Caco-2 (cell line): ENCODE data around the gene TIAM1. TPM values are rescaled to one million over a fixed set of nuclear protein-coding genes. Genes with fewer than 3 reads are reported as not detected.

ENCODE experiments used
- BruUV-seq: library from RNA; stranded (reverse); fragments of 400-500 nt; replicated peaks from 2 replicates; lab custom pipeline; 2021; lab: Mats Ljungman, UMichigan
- CTCF ChIA-PET: fragments of 300-600 bp; sonication (Branson Sonifier 250); formaldehyde crosslinking; loops from one replicate; lab custom pipeline; 2022; ENCODE audit warnings: antibody characterized with exemption; lab: Charles Lee
- POLR2A ChIA-PET: fragments of 300-600 bp; sonication (Branson Sonifier 250); formaldehyde crosslinking; loops from one replicate; lab custom pipeline; 2022; ENCODE audit warnings: antibody characterized with exemption; lab: Charles Lee
- DNase-seq, 2 experiments: peaks; one replicate each; pipeline versions ENCODE4 v3.0.0 to v3.0.0-alpha.2; 2020 to 2022
- H3K27me3 ChIP-seq: replicated peaks from 2 replicates; pipeline ENCODE4 v1.6.0; 2011; ENCODE audit warnings: low read length; ENCODE audit not compliant: control insufficient read depth, insufficient read depth
- H3K36me3 ChIP-seq: 2 replicates; pipeline ENCODE4 v1.5.1; 2011; ENCODE audit warnings: low read length; ENCODE audit not compliant: control insufficient read depth, insufficient read depth
- H3K4me1 ChIP-seq: fragments of 250-450 bp; sonication (Bioruptor Pico); 2 replicates; pipeline ENCODE4 v1.5.1; 2020; ENCODE audit warnings: mild to moderate bottlenecking
- H3K4me3 ChIP-seq: 2 replicates; pipeline ENCODE4 v1.5.1; 2011; ENCODE audit warnings: low read depth, mild to moderate bottlenecking, control low read depth, low read length
- H3K9me3 ChIP-seq: fragments of 250-450 bp; sonication (Bioruptor Pico); 2 replicates; pipeline ENCODE4 v1.5.1; 2020; ENCODE audit warnings: mild to moderate bottlenecking, moderate library complexity
- H3K27ac Mint-ChIP-seq: one replicate; pipeline ENCODE4 v1.8.0; 2022; ENCODE audit warnings: mixed read lengths; ENCODE audit not compliant: unreplicated experiment
- H3K27me3 Mint-ChIP-seq: one replicate; pipeline ENCODE4 v1.8.0; 2022; ENCODE audit warnings: mixed read lengths; ENCODE audit not compliant: insufficient read depth, unreplicated experiment
- H3K36me3 Mint-ChIP-seq: one replicate; pipeline ENCODE4 v1.8.0; 2022; ENCODE audit warnings: mild to moderate bottlenecking, mixed read lengths; ENCODE audit not compliant: insufficient read depth, unreplicated experiment
- H3K4me1 Mint-ChIP-seq: one replicate; pipeline ENCODE4 v1.8.0; 2022; ENCODE audit warnings: low read depth, mixed read lengths; ENCODE audit not compliant: unreplicated experiment
- H3K4me3 Mint-ChIP-seq: one replicate; pipeline ENCODE4 v1.8.0; 2022; ENCODE audit warnings: mild to moderate bottlenecking, moderate library complexity, mixed read lengths; ENCODE audit not compliant: unreplicated experiment
- H3K9me3 Mint-ChIP-seq: one replicate; pipeline ENCODE4 v1.8.0; 2022; ENCODE audit warnings: mixed read lengths; ENCODE audit not compliant: unreplicated experiment
- CTCF ChIP-seq, 2 experiments: fragments of 200-600 bp in 1 of 2; IDR thresholded peaks; 1 replicate in 1 of 2; 2 replicates in 1 of 2; pipeline versions ENCODE4 v1.5.1 to v1.8.0; 2011 to 2022; ENCODE audit warnings: antibody characterized with exemption in 1 of 2, control low read depth in 1 of 2, inconsistent platforms in 1 of 2, low read depth in 1 of 2, low read length in 1 of 2, mild to moderate bottlenecking in 1 of 2, moderate library complexity in 1 of 2; ENCODE audit not compliant: insufficient read depth in 1 of 2, severe bottlenecking in 1 of 2, unreplicated experiment in 1 of 2
- intact Hi-C: fragments of 100-400 bp; cut with micrococcal nuclease; formaldehyde crosslinking; loops from one replicate; pipeline ENCODE4 v1.10.0; 2022; ENCODE audit not compliant: unreplicated experiment
- total RNA-seq: library from RNA; stranded (reverse); gene quantifications from 2 replicates; pipeline ENCODE4 v1.2.3, GENCODE V29; 2022

TIAM1 gene
- total RNA-seq, 1 experiment from 2014 or later: 5.2 TPM

GRCh38 chr21:31294691-31295090 is 49.4 kb downstream of the TIAM1 start:
- Mint-ChIP-seq H3K36me3 (no peaks in the 10 kb centered on the region), H3K4me1 (no peaks in the 10 kb centered on the region), H3K4me3 (no peak overlapping the region), H3K27ac (no peak overlapping the region), H3K9me3 (no peaks in the 10 kb centered on the region), H3K27me3 (no peaks in the 10 kb centered on the region)
- H3K4me3 ChIP-seq: no peak overlapping the region
- no peak for DNase-seq
- CTCF ChIA-PET: no interaction called here
- TF ChIP-seq CTCF (IDR thresholded peaks at IDR 0.05; ENCODE audit: insufficient read depth in 1 of 2, low read depth in 1 of 2, low read length in 1 of 2, severe bottlenecking in 1 of 2, unreplicated experiment in 1 of 2): no peak
- no peaks in the 10 kb centered on the region for H3K9me3 ChIP-seq
- H3K27me3 ChIP-seq: no peaks in the 10 kb centered on the region
- POLR2A ChIA-PET: no interaction called here
- no TSS peak for BruUV-seq
- no peaks in the 10 kb centered on the region for H3K36me3 ChIP-seq
- peaks cover 3% of the 10 kb centered on the region; the same call in 1 of the 2 replicates for H3K4me1 ChIP-seq
- intact Hi-C loops: no loop called here

- H3K36me3 ChIP-seq: no peaks in the 10 kb centered on the region
- ChIA-PET POLR2A (no interaction called here), CTCF (no interaction called here)
- no TSS peak for BruUV-seq
- Mint-ChIP-seq H3K27me3 (no peaks in the 10 kb centered on the region), H3K4me3 (no peak overlapping the region), H3K27ac (no peak overlapping the region), H3K36me3 (no peaks in the 10 kb centered on the region), H3K4me1 (no peaks in the 10 kb centered on the region), H3K9me3 (no peaks in the 10 kb centered on the region)
- H3K4me3 ChIP-seq: no peak overlapping the region
- TF ChIP-seq CTCF (IDR thresholded peaks at IDR 0.05; ENCODE audit: insufficient read depth in 1 of 2, low read depth in 1 of 2, low read length in 1 of 2, severe bottlenecking in 1 of 2, unreplicated experiment in 1 of 2): no peak
- no peaks in the 10 kb centered on the region for H3K27me3 ChIP-seq
- intact Hi-C loops: no loop called here
- H3K9me3 ChIP-seq: no peaks in the 10 kb centered on the region
- DNase-seq: no peak
- no peaks in the 10 kb centered on the region for H3K4me1 ChIP-seq
These were observed 50.1 kb downstream of the TIAM1 start for GRCh38 chr21:31293986-31294385.

DNA sequence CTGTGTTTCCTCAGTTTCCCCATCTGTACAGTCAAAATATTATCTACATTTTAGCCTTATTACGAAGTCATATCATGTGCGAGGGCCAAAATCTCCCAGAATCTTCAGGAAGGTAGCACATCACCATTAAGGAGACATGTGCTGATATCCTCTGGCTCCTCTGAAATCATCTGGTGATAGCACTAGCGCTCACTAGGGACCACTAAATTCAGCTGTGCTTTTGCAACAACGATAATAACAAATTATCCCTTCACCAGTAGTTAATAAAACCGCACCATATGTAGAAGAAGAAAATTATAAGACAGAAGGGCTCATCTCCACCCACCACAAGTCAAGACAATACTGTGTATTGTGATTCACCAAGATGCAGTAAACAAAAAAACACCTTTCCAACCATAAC is 53.3 kb downstream of the TIAM1 start:
- H3K27me3 Mint-ChIP-seq: no peaks in the 10 kb centered on the region
- BruUV-seq: no TSS peak
- Histone ChIP-seq H3K4me1 (no peaks in the 10 kb centered on the region), H3K36me3 (no peaks in the 10 kb centered on the region), H3K9me3 (no peaks in the 10 kb centered on the region), H3K4me3 (no peak overlapping the region), H3K27me3 (no peaks in the 10 kb centered on the region)
- DNase-seq: no peak
- no peak overlapping the region for H3K27ac Mint-ChIP-seq
- TF ChIP-seq CTCF (IDR thresholded peaks at IDR 0.05; ENCODE audit: insufficient read depth in 1 of 2, low read depth in 1 of 2, low read length in 1 of 2, severe bottlenecking in 1 of 2, unreplicated experiment in 1 of 2): no peak
- CTCF ChIA-PET: no interaction called here
- H3K4me1 Mint-ChIP-seq: no peaks in the 10 kb centered on the region
- no peak overlapping the region for H3K4me3 Mint-ChIP-seq
- POLR2A ChIA-PET: no interaction called here
- H3K36me3 Mint-ChIP-seq: no peaks in the 10 kb centered on the region
- H3K9me3 Mint-ChIP-seq: no peaks in the 10 kb centered on the region
- intact Hi-C loops: no loop called here
